Spleen (tissue), 13 donors: ENCODE measurements around the gene GFPT1. TPM values are rescaled to one million over a fixed set of nuclear protein-coding genes. Genes with fewer than 3 reads are reported as not detected.
A peak's percentile ranks its signal among the peaks of the same experiment; 100 is the strongest.

ENCODE experiments used
- DNase-seq: peaks from one replicate; pipeline ENCODE4 v3.0.0-alpha.2; 2020
- H3K27ac ChIP-seq, 8 donors: fragments of 200-600 bp; sonication (generic) in 7 of 8; 1 replicate in 4 of 8; 2 replicates in 4 of 8; pipeline versions ENCODE4 v1.5.0 to v1.8.0; 2016 to 2021; ENCODE audit warnings: inconsistent platforms in 4 of 8, mild to moderate bottlenecking in 4 of 8, moderate library complexity in 1 of 8
- H3K27me3 ChIP-seq, 7 donors: fragments of 200-600 bp; sonication (generic) in 6 of 7; replicated peaks in 1 of 7; 1 replicate in 4 of 7; 2 replicates in 3 of 7; pipeline versions ENCODE4 v1.5.0 to v1.8.0; 2016 to 2021; ENCODE audit warnings: inconsistent platforms in 3 of 7, mild to moderate bottlenecking in 1 of 7
- H3K36me3 ChIP-seq, 6 donors: fragments of 200-600 bp; sonication (generic) in 5 of 6; 1 replicate in 4 of 6; 2 replicates in 2 of 6; pipeline versions ENCODE4 v1.5.0 to v1.8.0; 2016 to 2021; ENCODE audit warnings: inconsistent platforms in 2 of 6
- H3K4me1 ChIP-seq, 6 donors: fragments of 200-600 bp; sonication (generic) in 5 of 6; 1 replicate in 3 of 6; 2 replicates in 3 of 6; pipeline versions ENCODE4 v1.5.0 to v1.8.0; 2016 to 2021; ENCODE audit warnings: inconsistent platforms in 3 of 6
- H3K4me3 ChIP-seq, 8 donors: fragments of 200-600 bp; sonication (generic) in 7 of 8; 1 replicate in 4 of 8; 2 replicates in 4 of 8; pipeline versions ENCODE4 v1.5.0 to v1.8.0; 2016 to 2021; ENCODE audit warnings: inconsistent platforms in 4 of 8, mild to moderate bottlenecking in 4 of 8, moderate library complexity in 2 of 8
- H3K9me3 ChIP-seq, 8 donors: fragments of 200-600 bp; sonication (generic) in 7 of 8; 1 replicate in 4 of 8; 2 replicates in 4 of 8; pipeline versions ENCODE4 v1.5.0 to v1.8.0; 2016 to 2021; ENCODE audit warnings: inconsistent platforms in 4 of 8
- POLR2A ChIP-seq, 3 donors: fragments of 450-650 bp; IDR thresholded peaks; one replicate each; pipeline ENCODE4 v1.5.1; 2017; ENCODE audit warnings: antibody characterized with exemption in 3 of 3, mild to moderate bottlenecking in 1 of 3
- POLR2AphosphoS5 ChIP-seq, 3 donors: sonication (generic); formaldehyde crosslinking; IDR thresholded peaks; one replicate each; pipeline ENCODE4 v1.5.1; 2017; ENCODE audit warnings: antibody characterized with exemption in 3 of 3
- WGBS, 5 donors: extraction: QIAGEN DNeasy Blood & Tissue Kit in 3 of 5; methylation state at CpG; one replicate each; pipeline versions ENCODE4 v1.1.5 to v1.1.7; 2013 to 2018; 5-methylcytosine and 5-hydroxymethylcytosine counted together
- intact Hi-C: fragments of 100-400 bp; cut with DNase I; formaldehyde crosslinking; loops from one replicate; pipeline ENCODE4 v1.15.0; 2023; ENCODE audit warnings: low total_unique reads
- long read RNA-seq, 2 donors: transcript quantifications; one replicate each; lab custom pipeline, GENCODE V29; 2026
- polyA plus RNA-seq, 3 donors: library from polyadenylated mRNA; stranded (reverse); fragments of 200-250 nt; gene quantifications; one replicate each; pipeline ENCODE4 v1.2.1, GENCODE V29; 2013
- total RNA-seq, 7 donors: library from RNA; depleted of rRNA in 3 of 7; stranded (reverse); fragments of >200 nt in 3 of 7; fragmentation: NEBNext Ultra II Directional in 4 of 7; extraction: Animal tissue kit (Norgen Biotek cat#: 25700) in 4 of 7; gene quantifications; one replicate each; pipeline versions ENCODE4 v1.1.0 to v1.2.1, GENCODE V29; 2016 to 2021
- TF ChIP-seq, protein P1 (sequence below), 11 experiments: fragments of 200-600 bp in 7 of 11; fragments of 450-650 bp in 4 of 11; sonication (generic) in 4 of 11; IDR thresholded peaks in 8 of 11; conservative IDR thresholded peaks in 3 of 11; 1 replicate in 7 of 11; 2 replicates in 4 of 11; pipeline versions ENCODE4 v1.4.0 to v1.8.0; 2016 to 2021; ENCODE audit warnings: antibody characterized with exemption in 11 of 11, inconsistent platforms in 4 of 11, mild to moderate bottlenecking in 1 of 11
- donor health status: healthy with polysubstance abuse.
- donor health status: DM: no; HTN: no; CAD: no; lungs with moderate emphysema.
- donor health status: DM: no; HTN: no; CAD: no.
- donor health status: Bipolar disorder and iron deficiency.
- donor health status: healthy.
- donor health status: DM: no; HTN: no; CAD: no.
- donor health status: DM: yes; HTN: yes; CAD: no.

GFPT1 gene
- 10 to 100 TPM; 15.8 to 27.7 (median 22.1) TPM for total RNA-seq
- polyA plus RNA-seq: 1 to 10 TPM; 2.4 to 4.0 (median 3.5) TPM
- long read RNA-seq, donor 1, full-length matches to known transcripts: 4 of 9 reads
- long read RNA-seq, donor 1, partial matches to known transcripts: 5 of 9 reads
- long read RNA-seq, donor 1, other reads (novel, unspliced or antisense): 0 of 9 reads
- long read RNA-seq, donor 2, full-length matches to known transcripts: 7 of 7 reads
- long read RNA-seq, donor 2, partial matches to known transcripts: 0 of 7 reads
- long read RNA-seq, donor 2, other reads (novel, unspliced or antisense): 0 of 7 reads

DNA sequence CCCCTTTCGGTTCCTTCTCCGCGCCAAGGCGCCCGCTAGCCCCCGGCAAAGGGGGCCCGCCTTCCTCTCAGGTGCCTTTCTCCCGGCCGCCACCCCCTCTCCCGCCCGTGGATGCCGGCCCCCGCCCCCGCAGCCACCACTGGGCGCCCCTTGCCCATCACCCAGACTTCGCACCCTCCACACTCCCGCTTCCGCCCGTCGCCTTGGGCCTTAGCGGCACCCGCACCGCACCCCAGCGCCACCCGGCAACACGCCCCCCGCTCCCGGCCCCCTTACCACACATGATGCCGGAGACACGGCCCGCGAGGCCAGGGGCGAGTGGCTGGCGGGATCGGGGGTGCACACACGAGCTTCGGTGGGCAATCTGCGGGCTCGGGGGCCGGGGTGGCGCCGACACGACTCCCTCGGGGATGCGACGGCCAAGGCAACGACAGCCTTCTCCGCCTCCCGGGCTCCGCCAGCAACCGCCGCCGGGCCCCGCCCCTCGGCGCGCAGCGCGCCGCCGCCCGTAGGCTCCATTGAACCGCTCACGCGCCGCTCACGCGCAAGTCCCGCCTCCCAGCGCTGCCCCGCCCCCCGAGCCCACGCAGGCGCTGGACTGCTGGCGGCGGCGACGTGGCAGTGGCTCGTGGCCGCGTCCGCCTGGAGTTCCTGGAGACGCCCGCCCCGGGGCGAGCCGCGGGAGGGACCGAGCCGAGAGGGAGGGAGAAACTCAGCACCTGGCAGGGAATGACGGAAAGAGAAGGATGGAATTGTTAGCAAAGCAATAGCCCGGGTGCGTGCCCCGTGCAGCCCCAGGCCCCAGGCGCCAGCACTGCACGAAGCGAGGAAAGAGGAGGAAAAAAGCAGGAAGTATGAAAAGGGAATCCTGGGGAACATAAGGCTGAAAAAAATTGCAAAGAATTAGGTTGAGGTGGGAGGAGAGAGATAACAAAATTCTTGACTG, at the start of gene GFPT1:
TSS of gene GFPT1 (minus strand) at position 439 of the 946 bp plus-strand sequence. CDS start at position 283, 156 bp downstream.
- Histone ChIP-seq H3K36me3 (no peaks in the 10 kb centered on the region), H3K9me3 (no peaks in the 10 kb centered on the region), H3K27me3 (no peaks in the 10 kb centered on the region), H3K27ac (peak within 1 kb of the TSS; percentile 73 to 94 (median 88)), H3K4me3 (peak within 1 kb of the TSS; percentile 72 to 98 (median 92)), H3K4me1 (peaks cover 11 to 63% (median 45%) of the 10 kb centered on the region in 6 donors)
- intact Hi-C loops: no loop called here
- TF ChIP-seq POLR2A (IDR thresholded peaks at IDR 0.05) (peak in 2 of 3 donors; percentile 21 to 38), POLR2AphosphoS5 (IDR thresholded peaks at IDR 0.05) (peak; percentile 91 to 95 (median 94))
- TF ChIP-seq, protein P1, sequence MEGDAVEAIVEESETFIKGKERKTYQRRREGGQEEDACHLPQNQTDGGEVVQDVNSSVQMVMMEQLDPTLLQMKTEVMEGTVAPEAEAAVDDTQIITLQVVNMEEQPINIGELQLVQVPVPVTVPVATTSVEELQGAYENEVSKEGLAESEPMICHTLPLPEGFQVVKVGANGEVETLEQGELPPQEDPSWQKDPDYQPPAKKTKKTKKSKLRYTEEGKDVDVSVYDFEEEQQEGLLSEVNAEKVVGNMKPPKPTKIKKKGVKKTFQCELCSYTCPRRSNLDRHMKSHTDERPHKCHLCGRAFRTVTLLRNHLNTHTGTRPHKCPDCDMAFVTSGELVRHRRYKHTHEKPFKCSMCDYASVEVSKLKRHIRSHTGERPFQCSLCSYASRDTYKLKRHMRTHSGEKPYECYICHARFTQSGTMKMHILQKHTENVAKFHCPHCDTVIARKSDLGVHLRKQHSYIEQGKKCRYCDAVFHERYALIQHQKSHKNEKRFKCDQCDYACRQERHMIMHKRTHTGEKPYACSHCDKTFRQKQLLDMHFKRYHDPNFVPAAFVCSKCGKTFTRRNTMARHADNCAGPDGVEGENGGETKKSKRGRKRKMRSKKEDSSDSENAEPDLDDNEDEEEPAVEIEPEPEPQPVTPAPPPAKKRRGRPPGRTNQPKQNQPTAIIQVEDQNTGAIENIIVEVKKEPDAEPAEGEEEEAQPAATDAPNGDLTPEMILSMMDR (IDR thresholded peaks at IDR 0.05 in 8 of 11, conservative IDR thresholded peaks at IDR 0.05 in 3 of 11): peak in 3 of 11 experiments; percentile 12 to 36 (median 28)
- peak; percentile 98 for DNase-seq
- whole genome bisulfite sequencing, 5 donors: 0 to 1% (median 1%) methylated on average over 70 to 97 of the region's 97 CpGs

DNA sequence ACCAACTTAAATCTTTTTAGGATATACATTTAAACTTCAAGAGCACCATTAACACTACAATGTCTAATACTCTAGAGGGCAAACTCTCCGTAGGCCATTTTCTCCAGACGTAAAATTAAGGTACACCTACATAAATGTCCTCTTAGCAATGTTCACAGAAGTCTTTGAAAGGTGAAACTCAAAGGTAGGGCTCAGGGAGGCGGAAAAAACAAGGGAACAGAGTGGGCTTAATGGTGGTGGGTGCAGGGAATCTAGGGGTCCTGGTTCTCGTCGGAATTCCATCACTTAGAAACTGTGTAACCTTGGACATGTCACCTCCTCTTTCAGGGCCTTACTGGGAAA, 49.5 kb upstream of the GFPT1 start:
- TF ChIP-seq POLR2AphosphoS5 (IDR thresholded peaks at IDR 0.05): no peak
- TF ChIP-seq, protein P1 (IDR thresholded peaks at IDR 0.05 in 8 of 11, conservative IDR thresholded peaks at IDR 0.05 in 3 of 11): no peak
- TF ChIP-seq POLR2A (IDR thresholded peaks at IDR 0.05): no peak
- intact Hi-C loops: loop anchor here (10.0 kb wide), 1 partner anchor 278 kb away; no protein-coding TSS in a partner anchor
- peaks cover 0 to 7% (median 0%) of the 10 kb centered on the region in 8 donors for H3K9me3 ChIP-seq
- H3K27me3 ChIP-seq: no peaks in the 10 kb centered on the region
- peaks cover 0 to 3% (median 0%) of the 10 kb centered on the region in 6 donors for H3K36me3 ChIP-seq
- H3K4me3 ChIP-seq: peak overlapping the region; percentile 52 to 87 (median 74)
- H3K4me1 ChIP-seq: peaks cover 3 to 61% (median 34%) of the 10 kb centered on the region in 6 donors
- peak overlapping the region; percentile 84 to 99 (median 96) for H3K27ac ChIP-seq
- WGBS, 5 donors: 3 to 4% (median 3%) methylated on average over 5 of the region's 5 CpGs
- no peak for DNase-seq

DNA sequence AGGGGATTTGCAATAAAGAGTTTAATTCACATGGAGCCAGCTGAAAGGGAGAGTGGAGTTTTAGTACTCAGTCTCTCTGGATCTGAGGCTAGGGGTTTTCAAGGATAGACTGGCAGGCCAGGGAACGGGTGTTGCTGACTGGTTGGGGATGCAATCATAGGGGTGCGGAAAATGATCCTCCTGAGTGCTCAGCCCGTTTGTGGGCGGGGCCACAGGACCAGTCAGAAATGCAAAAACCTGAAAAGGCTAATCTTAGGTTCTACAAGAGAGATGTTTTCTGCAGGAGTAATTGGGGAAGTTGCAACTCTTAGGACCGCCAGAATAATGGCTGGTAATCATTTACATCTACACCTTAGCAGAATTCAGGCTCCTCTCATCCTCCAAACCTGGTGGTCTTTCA, 47.7 kb upstream of the GFPT1 start:
- H3K9me3 ChIP-seq: peaks cover 0 to 7% (median 0%) of the 10 kb centered on the region in 8 donors
- TF ChIP-seq POLR2AphosphoS5 (IDR thresholded peaks at IDR 0.05) (no peak), POLR2A (IDR thresholded peaks at IDR 0.05) (no peak)
- TF ChIP-seq, protein P1 (IDR thresholded peaks at IDR 0.05 in 8 of 11, conservative IDR thresholded peaks at IDR 0.05 in 3 of 11): no peak
- no peak overlapping the region for H3K4me3 ChIP-seq
- 67 to 77% (median 74%) methylated on average over 5 of the region's 5 CpGs for WGBS, 5 donors
- H3K4me1 ChIP-seq: peaks cover 3 to 70% (median 34%) of the 10 kb centered on the region in 6 donors
- no peaks in the 10 kb centered on the region for H3K27me3 ChIP-seq
- intact Hi-C loops: loop anchor here (10.0 kb wide), 1 partner anchor 280 kb away; no protein-coding TSS in a partner anchor
- H3K27ac ChIP-seq: no peak overlapping the region
- DNase-seq: no peak
- peaks cover 0 to 21% (median 14%) of the 10 kb centered on the region in 6 donors for H3K36me3 ChIP-seq
